ENCODE results near the gene ZBTB14.

DNA sequence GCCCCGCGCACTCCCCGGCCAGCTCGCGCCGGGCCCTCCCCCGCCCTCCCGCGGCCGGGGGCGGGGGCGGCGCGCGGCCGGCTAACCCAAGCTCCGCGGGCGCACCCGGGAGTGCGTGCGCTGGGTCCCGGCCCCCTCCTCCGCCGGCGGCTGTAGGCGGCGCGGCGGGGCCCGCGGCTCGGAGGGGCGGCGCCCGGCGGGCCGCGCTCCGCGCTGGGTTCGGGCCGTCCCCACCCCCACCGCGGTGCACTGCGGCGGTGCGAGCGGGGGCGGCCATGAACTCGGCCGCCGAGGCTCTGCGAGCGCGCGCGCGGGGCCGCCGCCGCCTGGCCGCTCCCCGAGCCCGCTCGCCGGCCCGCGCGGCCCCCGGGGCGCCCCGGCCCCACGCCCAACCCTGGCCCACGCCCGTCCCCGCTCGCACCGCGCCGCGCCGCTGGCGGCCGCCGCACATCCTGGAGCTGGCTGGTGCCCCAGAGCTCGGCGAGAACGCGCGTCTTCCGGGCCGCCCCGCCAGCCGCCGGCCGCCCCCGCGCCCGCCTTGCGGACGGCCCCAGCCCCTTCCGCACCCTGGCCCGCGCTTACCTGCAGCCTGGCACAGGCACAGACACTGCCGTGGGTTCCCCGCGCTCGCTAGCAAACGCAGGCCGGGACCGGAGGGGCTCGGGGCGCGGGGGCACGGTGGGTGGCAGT, at the start of gene ZBTB14:
- TF ChIP-seq, protein P1, sequence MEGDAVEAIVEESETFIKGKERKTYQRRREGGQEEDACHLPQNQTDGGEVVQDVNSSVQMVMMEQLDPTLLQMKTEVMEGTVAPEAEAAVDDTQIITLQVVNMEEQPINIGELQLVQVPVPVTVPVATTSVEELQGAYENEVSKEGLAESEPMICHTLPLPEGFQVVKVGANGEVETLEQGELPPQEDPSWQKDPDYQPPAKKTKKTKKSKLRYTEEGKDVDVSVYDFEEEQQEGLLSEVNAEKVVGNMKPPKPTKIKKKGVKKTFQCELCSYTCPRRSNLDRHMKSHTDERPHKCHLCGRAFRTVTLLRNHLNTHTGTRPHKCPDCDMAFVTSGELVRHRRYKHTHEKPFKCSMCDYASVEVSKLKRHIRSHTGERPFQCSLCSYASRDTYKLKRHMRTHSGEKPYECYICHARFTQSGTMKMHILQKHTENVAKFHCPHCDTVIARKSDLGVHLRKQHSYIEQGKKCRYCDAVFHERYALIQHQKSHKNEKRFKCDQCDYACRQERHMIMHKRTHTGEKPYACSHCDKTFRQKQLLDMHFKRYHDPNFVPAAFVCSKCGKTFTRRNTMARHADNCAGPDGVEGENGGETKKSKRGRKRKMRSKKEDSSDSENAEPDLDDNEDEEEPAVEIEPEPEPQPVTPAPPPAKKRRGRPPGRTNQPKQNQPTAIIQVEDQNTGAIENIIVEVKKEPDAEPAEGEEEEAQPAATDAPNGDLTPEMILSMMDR (conservative IDR thresholded peaks at IDR 0.05; ENCODE audit: low read length), result no peak
- TF ChIP-seq EZH2phosphoT487 (IDR thresholded peaks at IDR 0.05; ENCODE audit: borderline replicate concordance, low read depth, low read length), result no peak
